SK-N-MC (cell line): Measurements from ENCODE around the gene PARD3B.

Experiments used
- EZH2 ChIP-seq: fragments of 200-600 bp; sonication (generic); IDR thresholded peaks from one replicate; pipeline ENCODE4 v1.6.1; 2017; ENCODE audit warnings: antibody characterized with exemption
- POLR2AphosphoS5 ChIP-seq: IDR thresholded peaks from 2 replicates; pipeline ENCODE4 v1.6.1; 2012; ENCODE audit warnings: mild to moderate bottlenecking, low read depth, low read length, borderline replicate concordance

GRCh38 chr2:204753841-204754240 is 208.6 kb downstream of the PARD3B start:
- TF ChIP-seq EZH2 (no peak), POLR2AphosphoS5 (no peak)
